K562 (cell line): ENCODE measurements around the gene ZNF460. TPM values are rescaled to one million over a fixed set of nuclear protein-coding genes. Genes with fewer than 3 reads are reported as not detected.

Source experiments
- ATAC-seq: fragments of 200-7000 bp; cut with Tn5 transposase; 3 replicates; pipeline ENCODE4 v1.9.1; 2020; ENCODE audit warnings: moderate library complexity
- BruUV-seq: library from RNA; stranded (reverse); fragments of 400-500 nt; replicated peaks from 2 replicates; lab custom pipeline; 2021; lab: Mats Ljungman, UMichigan
- CTCF ChIA-PET: fragments of 300-600 bp; formaldehyde crosslinking; extraction: SDS; loops from one replicate; lab custom pipeline; 2021; ENCODE audit warnings: low intra/inter-chr PET ratio; lab: Yijun Ruan, JAX
- POLR2A ChIA-PET: fragments of 300-600, 350-650 bp; sonication (Branson Sonifier 250); formaldehyde crosslinking; extraction: SDS; loops from one replicate; lab custom pipeline; 2021; ENCODE audit warnings: antibody characterized with exemption, inconsistent platforms; lab: Yijun Ruan, JAX
- DNase-seq, 4 experiments: peaks; one replicate each; pipeline versions ENCODE4 v3.0.0 to v3.0.0-alpha.2; 2011 to 2018; ENCODE audit warnings: low spot score in 3 of 4, mixed read lengths in 3 of 4; ENCODE audit errors: extremely low read depth in 1 of 4
- FAIRE-seq: peaks from 2 replicates; lab custom pipeline; 2011; peaks lifted over from hg19 to GRCh38; lab: Jason Lieb, UNC
- H2AFZ ChIP-seq: 2 replicates; pipeline ENCODE4 v1.6.0; 2011; ENCODE audit warnings: low read depth, low read length, control low read depth, inconsistent platforms
- H3K27ac ChIP-seq: fragments of 200-600 bp; 3 replicates; pipeline ENCODE4 v1.8.0; 2011; ENCODE audit warnings: low read depth, mild to moderate bottlenecking, control low read depth, inconsistent platforms, low read length, moderate library complexity, mixed read lengths; ENCODE audit errors: extremely low read depth
- H3K27me3 ChIP-seq, 2 experiments: fragments of 300-600 bp in 1 of 2; 2 replicates in 1 of 2; 3 replicates in 1 of 2; pipeline versions ENCODE4 v1.6.0 to v1.8.0; 2011; ENCODE audit warnings: inconsistent platforms in 2 of 2, low read length in 2 of 2, mild to moderate bottlenecking in 1 of 2, mixed read lengths in 1 of 2, moderate library complexity in 1 of 2; ENCODE audit not compliant: control insufficient read depth in 2 of 2, insufficient read depth in 2 of 2
- H3K36me3 ChIP-seq: fragments of 300-600 bp; 3 replicates; pipeline ENCODE4 v1.8.0; 2011; ENCODE audit warnings: mild to moderate bottlenecking, low read length, inconsistent platforms; ENCODE audit not compliant: control insufficient read depth, insufficient read depth
- H3K4me1 ChIP-seq, 2 experiments: fragments of 200-600 bp in 1 of 2; replicated peaks in 1 of 2; 2 replicates in 1 of 2; 3 replicates in 1 of 2; pipeline versions ENCODE4 v1.5.1 to v1.8.0; 2011; ENCODE audit warnings: inconsistent platforms in 2 of 2, low read length in 2 of 2, mild to moderate bottlenecking in 1 of 2, mixed read lengths in 1 of 2, moderate library complexity in 1 of 2; ENCODE audit not compliant: control insufficient read depth in 2 of 2, insufficient read depth in 2 of 2
- H3K4me2 ChIP-seq: 2 replicates; pipeline ENCODE4 v1.6.1; 2011; ENCODE audit warnings: low read length, control low read depth, inconsistent platforms, mixed read lengths; ENCODE audit not compliant: insufficient read depth
- H3K4me3 ChIP-seq: fragments of 200-600 bp; sonication (generic), shearing (Covaris generic); 2 replicates; pipeline ENCODE4 v1.5.1; 2016; ENCODE audit warnings: control low read depth, inconsistent platforms
- H3K79me2 ChIP-seq: fragments of 200-600 bp; 3 replicates; pipeline ENCODE4 v1.8.0; 2011; ENCODE audit warnings: low read length, inconsistent platforms; ENCODE audit not compliant: control insufficient read depth, insufficient read depth
- H3K9ac ChIP-seq, 2 experiments: 2 replicates each; pipeline versions ENCODE4 v1.6.0 to v1.6.1; 2011; ENCODE audit warnings: low read depth in 2 of 2, low read length in 2 of 2, control low read depth in 1 of 2, inconsistent platforms in 1 of 2, mild to moderate bottlenecking in 1 of 2, mixed read lengths in 1 of 2; ENCODE audit not compliant: insufficient read depth in 1 of 2
- H3K9me1 ChIP-seq: one replicate; pipeline ENCODE4 v1.6.0; 2011; ENCODE audit warnings: inconsistent platforms, mild to moderate bottlenecking, low read length, moderate library complexity; ENCODE audit not compliant: control insufficient read depth, insufficient read depth
- H3K9me3 ChIP-seq: replicated peaks from 2 replicates; pipeline ENCODE4 v1.5.1; 2011; ENCODE audit warnings: low read depth, low read length, inconsistent platforms; ENCODE audit not compliant: control insufficient read depth, insufficient read depth
- H4K20me1 ChIP-seq: replicated peaks from 2 replicates; pipeline ENCODE4 v1.6.1; 2011; ENCODE audit warnings: low read length, inconsistent platforms, mixed read lengths; ENCODE audit not compliant: control insufficient read depth, insufficient read depth
- CCNT2 ChIP-seq: IDR thresholded peaks from 2 replicates; pipeline ENCODE4 v1.6.1; 2011; ENCODE audit warnings: borderline replicate concordance, low read depth, mild to moderate bottlenecking, moderate library complexity, mixed read lengths, low read length; ENCODE audit not compliant: insufficient read length; ENCODE audit errors: extremely low read depth
- HNRNPL ChIP-seq: fragments of 200-400 bp; formaldehyde crosslinking; IDR thresholded peaks from 2 replicates; pipeline ENCODE4 v1.6.1; 2017; ENCODE audit warnings: low read depth, mild to moderate bottlenecking, low read length
- LEF1 ChIP-seq: fragments of 450-650 bp; IDR thresholded peaks from 2 replicates; pipeline ENCODE4 v1.6.1; 2016; ENCODE audit warnings: mild to moderate bottlenecking
- MAFF ChIP-seq: IDR thresholded peaks from 2 replicates; pipeline ENCODE4 v1.6.1; 2012; ENCODE audit warnings: low read length, improper control_type of control experiment
- MCM5 ChIP-seq: fragments of 450-650 bp; IDR thresholded peaks from 2 replicates; pipeline ENCODE4 v1.6.1; 2016; ENCODE audit warnings: low read depth
- MXI1 ChIP-seq: IDR thresholded peaks from 2 replicates; pipeline ENCODE4 v1.6.1; 2011; ENCODE audit warnings: low read depth, mild to moderate bottlenecking, improper control_type of control experiment, low read length
- PKNOX1 ChIP-seq: fragments of 450-650 bp; IDR thresholded peaks from 2 replicates; pipeline ENCODE4 v1.6.1; 2016
- RAD51 ChIP-seq: fragments of 450-650 bp; IDR thresholded peaks from 2 replicates; pipeline ENCODE4 v1.7.1; 2016; ENCODE audit warnings: low read depth, mild to moderate bottlenecking, borderline replicate concordance
- RBM15 ChIP-seq: fragments of 200-400 bp; formaldehyde crosslinking; IDR thresholded peaks from 2 replicates; pipeline ENCODE4 v1.6.1; 2018; ENCODE audit warnings: mild to moderate bottlenecking, low read length, moderate library complexity; ENCODE audit not compliant: insufficient read depth
- RNF2 ChIP-seq: sonication (generic); IDR thresholded peaks from 2 replicates; pipeline ENCODE4 v1.6.1; 2016
- SUPT5H ChIP-seq: fragments of 450-650 bp; IDR thresholded peaks from 2 replicates; pipeline ENCODE4 v1.6.1; 2016
- ZBTB7A ChIP-seq: IDR thresholded peaks from 2 replicates; pipeline ENCODE4 v1.6.1; 2011; ENCODE audit warnings: low read depth, mild to moderate bottlenecking, low read length, moderate library complexity, borderline replicate concordance; ENCODE audit not compliant: control insufficient read depth
- ZC3H4 ChIP-seq: sonication (generic); formaldehyde crosslinking; IDR thresholded peaks from 2 replicates; pipeline ENCODE4 v1.9.0; 2021; ENCODE audit warnings: missing genetic modification reagents, borderline replicate concordance
- ZNF121 ChIP-seq: sonication (generic); formaldehyde crosslinking; conservative IDR thresholded peaks from 2 replicates; pipeline ENCODE4 v1.8.0; 2022; ENCODE audit warnings: missing genetic modification reagents
- WGBS: fragments of 100-300 bp; shearing (Covaris generic); methylation state at CpG from one replicate; pipeline ENCODE4 v1.1.6; 2016; ENCODE audit warnings: low coverage, mixed read lengths; ENCODE audit not compliant: insufficient coverage; ENCODE audit errors: missing lambda C conversion rate; 5-methylcytosine and 5-hydroxymethylcytosine counted together
- in situ Hi-C: fragments of 300-500 bp; cut with MboI; formaldehyde crosslinking; loops from 4 replicates; pipeline ENCODE4 v1.15.0; 2018; ENCODE audit warnings: inconsistent platforms, mixed read lengths
- intact Hi-C: fragments of 100-400 bp; cut with micrococcal nuclease; formaldehyde crosslinking; loops from 2 replicates; pipeline ENCODE4 v1.14.2; 2022
- polyA plus RNA-seq, 8 experiments: library from polyadenylated mRNA; depleted of rRNA in 4 of 8; stranded (reverse) in 5 of 8; unstranded in 3 of 8; fragments of >200 nt; fragmentation: Nextera tagmentation in 2 of 8; fragmentation: Illumina TruSeq in 1 of 8; extraction: Ambion mirVana in 2 of 8; extraction: Trizol in 1 of 8; gene quantifications; 2 replicates each; pipeline versions ENCODE4 v1.2.1 to v1.2.3, GENCODE V29; 2011 to 2014; ENCODE audit warnings: inconsistent platforms in 1 of 8, missing spikeins in 1 of 8
- total RNA-seq, 7 experiments: library from RNA; depleted of rRNA in 6 of 7; stranded (reverse); fragments of >200 nt in 6 of 7; fragmentation: Illumina TruSeq in 2 of 7; extraction: Trizol in 2 of 7; gene quantifications; 2 replicates each; pipeline versions ENCODE4 v1.2.1 to v1.2.3, GENCODE V29; 2011 to 2021; ENCODE audit warnings: low replicate concordance in 1 of 7

ZNF460 gene
- total and polyA plus RNA-seq, 9 of the 15 experiments (the other 6 are each of a cell fraction or from before 2014, with no cell fraction given) = 0.45 to 36.2 (median 16.6) TPM

- in situ Hi-C loops (no loop called here), intact Hi-C loops (no loop called here)
- Histone ChIP-seq H3K9me3 (no peaks in the 10 kb centered on the region; the same call in 1 of the 2 replicates), H3K9me1 (no peaks in the 10 kb centered on the region), H3K4me1 (peaks cover 9% of the 10 kb centered on the region in 2 experiments; a peak in 4 of 5 replicates), H3K27ac (no peak overlapping the region), H3K9ac (no peak overlapping the region), H3K36me3 (no peaks in the 10 kb centered on the region), H2AFZ (no peak overlapping the region), H3K4me2 (no peak overlapping the region), H3K4me3 (no peak overlapping the region), H3K27me3 (peaks cover 2 to 4% of the 10 kb centered on the region in 2 experiments; a peak in 2 of 5 replicates), H4K20me1 (no peaks in the 10 kb centered on the region), H3K79me2 (peaks cover 21% of the 10 kb centered on the region)
- DNase-seq = no peak
- BruUV-seq = no TSS peak
- no peak for ATAC-seq
- no peak for TF ChIP-seq RBM15
- no peak for TF ChIP-seq CCNT2
- TF ChIP-seq LEF1 = no peak
- TF ChIP-seq MXI1 = no peak
- no peak for TF ChIP-seq PKNOX1
- TF ChIP-seq SUPT5H = no peak
- TF ChIP-seq RNF2 = no peak
- TF ChIP-seq RAD51 = no peak
- no peak for TF ChIP-seq MCM5
- TF ChIP-seq ZC3H4 (CRISPR knock-in tag) = no peak
- no peak for TF ChIP-seq HNRNPL
- TF ChIP-seq MAFF = no peak
- TF ChIP-seq ZNF121 (CRISPR knock-in tag) = no peak
- no peak for TF ChIP-seq ZBTB7A
- WGBS = 51% methylated on average over 23 of the region's 29 CpGs
- POLR2A ChIA-PET = interaction anchor here (1.2 to 1.5 kb wide), 2 partner anchors 12 to 14 kb away, joined by 4 to 5 read pairs; no protein-coding TSS in a partner anchor
- CTCF ChIA-PET = no interaction called here
- no peak for FAIRE-seq
These were observed 37.2 kb downstream of the ZNF460 start for GRCh38 chr19:57317503-57317902.
